ENCODE data around the gene C22orf39. TPM values are rescaled to one million over a fixed set of nuclear protein-coding genes. Genes with fewer than 3 reads are reported as not detected.

Gene C22orf39
- total RNA-seq, 4 donors from 2014 or later: 157 to 182 (median 178) TPM

DNA sequence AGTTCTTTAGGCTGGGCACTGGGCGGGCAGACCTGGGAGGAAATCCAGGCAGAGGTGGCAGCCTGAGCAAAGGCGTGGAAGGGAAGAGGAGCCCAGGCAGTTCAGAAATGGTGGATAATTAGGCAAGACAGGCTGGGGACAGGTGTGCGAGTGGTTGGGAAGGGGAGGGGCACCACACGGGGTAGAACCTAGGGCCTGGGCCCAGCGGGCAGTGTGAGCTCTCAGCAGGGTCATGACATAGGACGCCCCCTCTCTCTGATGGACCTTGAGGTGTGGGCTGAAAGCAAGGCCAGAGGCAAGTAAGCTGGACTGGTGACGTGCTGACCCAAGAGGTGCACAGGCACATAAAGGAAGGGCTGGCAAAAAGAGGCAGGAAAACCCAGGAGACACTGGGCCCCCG, 24.7 kb upstream of the C22orf39 start:
- Histone ChIP-seq H3K27me3 (no peaks in the 10 kb centered on the region), H3K4me3 (no peak overlapping the region), H3K4me1 (peaks cover 31 to 34% of the 10 kb centered on the region in 2 donors), H3K36me3 (peaks cover 0 to 80% of the 10 kb centered on the region in 2 donors), H3K27ac (peak overlapping the region; percentile 90 to 98 (median 97)), H3K9me3 (no peaks in the 10 kb centered on the region)
- ATAC-seq: no peak
- intact Hi-C loops (cut with DNase I; ENCODE audit: low total_unique reads): no loop called here
- TF ChIP-seq, protein P1, sequence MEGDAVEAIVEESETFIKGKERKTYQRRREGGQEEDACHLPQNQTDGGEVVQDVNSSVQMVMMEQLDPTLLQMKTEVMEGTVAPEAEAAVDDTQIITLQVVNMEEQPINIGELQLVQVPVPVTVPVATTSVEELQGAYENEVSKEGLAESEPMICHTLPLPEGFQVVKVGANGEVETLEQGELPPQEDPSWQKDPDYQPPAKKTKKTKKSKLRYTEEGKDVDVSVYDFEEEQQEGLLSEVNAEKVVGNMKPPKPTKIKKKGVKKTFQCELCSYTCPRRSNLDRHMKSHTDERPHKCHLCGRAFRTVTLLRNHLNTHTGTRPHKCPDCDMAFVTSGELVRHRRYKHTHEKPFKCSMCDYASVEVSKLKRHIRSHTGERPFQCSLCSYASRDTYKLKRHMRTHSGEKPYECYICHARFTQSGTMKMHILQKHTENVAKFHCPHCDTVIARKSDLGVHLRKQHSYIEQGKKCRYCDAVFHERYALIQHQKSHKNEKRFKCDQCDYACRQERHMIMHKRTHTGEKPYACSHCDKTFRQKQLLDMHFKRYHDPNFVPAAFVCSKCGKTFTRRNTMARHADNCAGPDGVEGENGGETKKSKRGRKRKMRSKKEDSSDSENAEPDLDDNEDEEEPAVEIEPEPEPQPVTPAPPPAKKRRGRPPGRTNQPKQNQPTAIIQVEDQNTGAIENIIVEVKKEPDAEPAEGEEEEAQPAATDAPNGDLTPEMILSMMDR (IDR thresholded peaks at IDR 0.05 in 4 of 5, conservative IDR thresholded peaks at IDR 0.05 in 1 of 5): no peak
- TF ChIP-seq POLR2A (IDR thresholded peaks at IDR 0.05): no peak
- DNase-seq: no peak
- in situ Hi-C loops (cut with MboI; ENCODE audit: low sequenced_read_pairs in 4 of 4): loop anchor here in 1 of 4 donors (25.0 kb wide), 1 partner anchor 285 kb away; the partner anchor contains the start of gene SLC25A1

DNA sequence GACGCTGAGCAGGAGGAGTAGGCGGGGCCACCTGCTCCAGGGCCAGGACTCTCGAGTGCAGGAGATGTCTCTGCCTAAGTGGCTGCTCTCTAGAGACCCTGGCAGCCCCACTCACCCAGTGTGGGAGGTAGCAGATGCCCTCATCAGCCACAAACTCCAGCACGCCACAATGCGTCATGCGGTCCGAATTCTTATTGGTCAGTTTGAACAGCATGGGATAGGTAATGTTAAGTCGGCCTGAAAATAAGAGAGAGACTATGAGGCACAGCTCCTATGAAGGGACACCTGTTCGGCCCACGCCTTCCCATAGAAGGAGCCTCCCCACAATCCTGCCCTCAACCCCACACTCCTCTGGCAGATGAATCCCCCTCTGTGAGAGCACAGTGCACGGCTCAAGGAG, 24.1 kb upstream of the C22orf39 start:
- H3K27ac ChIP-seq: no peak overlapping the region
- TF ChIP-seq, protein P1 (IDR thresholded peaks at IDR 0.05 in 4 of 5, conservative IDR thresholded peaks at IDR 0.05 in 1 of 5): no peak
- no peak for TF ChIP-seq POLR2A (IDR thresholded peaks at IDR 0.05)
- ATAC-seq (no peak), DNase-seq (no peak)
- H3K36me3 ChIP-seq: peaks cover 0 to 87% of the 10 kb centered on the region in 2 donors
- in situ Hi-C loops (cut with MboI; ENCODE audit: low sequenced_read_pairs in 4 of 4) (loop anchor here in 1 of 4 donors (25.0 kb wide), 1 partner anchor 284 kb away; the partner anchor contains the start of gene SLC25A1), intact Hi-C loops (cut with DNase I; ENCODE audit: low total_unique reads) (no loop called here)
- H3K4me3 ChIP-seq: no peak overlapping the region
- H3K9me3 ChIP-seq: no peaks in the 10 kb centered on the region
- H3K4me1 ChIP-seq: peaks cover 24 to 30% of the 10 kb centered on the region in 2 donors
- no peaks in the 10 kb centered on the region for H3K27me3 ChIP-seq

- DNase-seq (no peak), ATAC-seq (no peak)
- H3K27ac ChIP-seq: peak overlapping the region in 1 of 4 donors; percentile 12
- intact Hi-C loops (cut with DNase I; ENCODE audit: low total_unique reads) (no loop called here), in situ Hi-C loops (cut with MboI; ENCODE audit: low sequenced_read_pairs in 4 of 4) (loop anchor here in 1 of 4 donors (25.0 kb wide), 1 partner anchor 283 kb away; the partner anchor contains the start of gene SLC25A1)
- H3K36me3 ChIP-seq: peaks cover 0 to 96% of the 10 kb centered on the region in 2 donors
- no peak for TF ChIP-seq POLR2A (IDR thresholded peaks at IDR 0.05)
- TF ChIP-seq, protein P1 (IDR thresholded peaks at IDR 0.05 in 4 of 5, conservative IDR thresholded peaks at IDR 0.05 in 1 of 5): no peak
- no peak overlapping the region for H3K4me3 ChIP-seq
- no peaks in the 10 kb centered on the region for H3K27me3 ChIP-seq
- no peaks in the 10 kb centered on the region for H3K9me3 ChIP-seq
- peaks cover 12 to 14% of the 10 kb centered on the region in 2 donors for H3K4me1 ChIP-seq
Observed at GRCh38 chr22:19470010-19470409, 22.5 kb upstream of the C22orf39 start.

DNA sequence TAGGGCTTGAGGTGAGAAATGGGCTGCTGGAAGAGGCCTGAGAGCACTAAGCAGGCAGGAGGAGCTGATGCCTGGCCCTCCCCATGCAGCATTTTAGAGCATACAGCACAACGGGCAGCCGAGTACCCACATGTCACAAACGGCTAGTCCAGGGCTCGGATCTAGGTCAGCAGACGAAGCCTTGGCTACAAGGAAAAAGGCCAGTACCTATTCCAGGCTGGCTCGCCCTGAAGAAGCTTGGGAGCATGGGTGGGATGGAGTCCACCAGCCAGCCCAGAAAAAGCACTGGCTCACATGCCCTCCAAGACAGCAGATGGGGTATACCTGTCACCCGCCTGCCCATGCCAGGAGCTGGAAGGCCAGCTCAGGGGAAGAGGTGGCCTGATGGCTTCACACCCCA, 21.9 kb upstream of the C22orf39 start:
- no peak for TF ChIP-seq POLR2A (IDR thresholded peaks at IDR 0.05)
- TF ChIP-seq, protein P1 (IDR thresholded peaks at IDR 0.05 in 4 of 5, conservative IDR thresholded peaks at IDR 0.05 in 1 of 5): no peak
- Histone ChIP-seq H3K27ac (peak overlapping the region in 1 of 4 donors; percentile 12), H3K27me3 (no peaks in the 10 kb centered on the region), H3K36me3 (peaks cover 0 to 96% of the 10 kb centered on the region in 2 donors), H3K4me1 (peaks cover 9 to 14% of the 10 kb centered on the region in 2 donors), H3K9me3 (no peaks in the 10 kb centered on the region), H3K4me3 (no peak overlapping the region)
- in situ Hi-C loops (cut with MboI; ENCODE audit: low sequenced_read_pairs in 4 of 4) (loop anchor here in 1 of 4 donors (25.0 kb wide), 1 partner anchor 282 kb away; the partner anchor contains the start of gene SLC25A1), intact Hi-C loops (cut with DNase I; ENCODE audit: low total_unique reads) (no loop called here)
- no peak for DNase-seq
- no peak for ATAC-seq
